Lower lobe of right lung (tissue), 2 donors: ENCODE data around the gene DCTPP1. TPM values are rescaled to one million over a fixed set of nuclear protein-coding genes. Genes with fewer than 3 reads are reported as not detected.

Experiments used
- ATAC-seq, 2 donors: fragments of 200-7000 bp; cut with Tn5 transposase; one replicate each; pipeline ENCODE4 v1.9.1; 2020 to 2022; ENCODE audit warnings: mild to moderate bottlenecking in 2 of 2, moderate library complexity in 2 of 2
- DNase-seq: peaks from one replicate; pipeline ENCODE4 v3.0.0-alpha.2; 2020
- H3K27ac ChIP-seq: fragments of 200-600 bp; one replicate; pipeline ENCODE4 v1.8.0; 2022
- H3K27me3 ChIP-seq: fragments of 200-600 bp; one replicate; pipeline ENCODE4 v1.8.0; 2022; ENCODE audit warnings: low read depth
- H3K36me3 ChIP-seq: fragments of 200-600 bp; one replicate; pipeline ENCODE4 v1.8.0; 2022; ENCODE audit warnings: mild to moderate bottlenecking
- H3K4me1 ChIP-seq: fragments of 200-600 bp; one replicate; pipeline ENCODE4 v1.8.0; 2022
- H3K4me3 ChIP-seq: fragments of 200-600 bp; one replicate; pipeline ENCODE4 v1.8.0; 2022; ENCODE audit warnings: mild to moderate bottlenecking
- H3K9me3 ChIP-seq: fragments of 200-600 bp; one replicate; pipeline ENCODE4 v1.8.0; 2022
- intact Hi-C: fragments of 100-400 bp; cut with DNase I; formaldehyde crosslinking; loops from one replicate; pipeline ENCODE4 v1.11.0; 2022
- total RNA-seq: library from RNA; stranded (reverse); fragmentation: NEBNext Ultra II Directional; extraction: Animal tissue kit (Norgen Biotek cat#: 25700); gene quantifications from one replicate; pipeline ENCODE4 v1.2.1, GENCODE V29; 2021
- TF ChIP-seq, protein P1 (sequence below): fragments of 200-600 bp; IDR thresholded peaks from one replicate; pipeline ENCODE4 v1.8.0; 2022; ENCODE audit warnings: antibody characterized with exemption, mild to moderate bottlenecking
- donor health status: DM: no; HTN: yes; CAD: no; lungs with severe emphysema.

The DCTPP1 gene
- total RNA-seq, 1 donor from 2014 or later, result 19.1 TPM

DNA sequence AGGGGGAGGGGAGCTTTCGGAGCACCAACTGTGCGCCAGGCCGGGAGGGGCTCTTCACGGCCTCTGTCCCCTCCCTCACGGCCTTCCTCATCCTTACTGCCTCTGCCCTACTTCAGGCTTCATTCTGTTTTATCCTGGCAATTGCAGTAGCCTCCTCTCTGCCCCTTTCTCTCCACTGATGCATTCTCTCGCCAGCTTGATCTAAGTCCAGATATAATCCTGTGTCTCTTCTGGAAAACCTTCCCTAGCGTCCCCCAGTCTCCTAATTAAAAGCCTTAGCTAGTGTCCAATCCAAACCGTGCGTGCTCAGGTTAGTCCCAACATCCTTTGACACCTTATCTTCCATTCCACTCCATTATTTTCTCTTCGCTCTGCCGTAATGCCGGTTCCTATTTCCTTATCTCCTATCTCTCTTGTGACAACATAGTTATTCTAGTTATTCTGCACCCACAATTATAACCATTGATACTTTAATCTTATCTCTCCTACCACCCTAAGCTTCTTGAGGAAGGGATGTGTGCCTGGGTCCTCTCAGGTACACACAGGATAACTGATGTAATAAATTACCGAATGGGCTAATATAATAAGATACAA lies 33.7 kb downstream of the DCTPP1 start:
- ATAC-seq (no peak), DNase-seq (no peak)
- Histone ChIP-seq H3K4me1 (peaks cover 43% of the 10 kb centered on the region), H3K27me3 (no peaks in the 10 kb centered on the region), H3K4me3 (peak overlapping the region; percentile 91), H3K27ac (peak overlapping the region; percentile 80), H3K9me3 (no peaks in the 10 kb centered on the region), H3K36me3 (peaks cover 18% of the 10 kb centered on the region)
- TF ChIP-seq, protein P1, sequence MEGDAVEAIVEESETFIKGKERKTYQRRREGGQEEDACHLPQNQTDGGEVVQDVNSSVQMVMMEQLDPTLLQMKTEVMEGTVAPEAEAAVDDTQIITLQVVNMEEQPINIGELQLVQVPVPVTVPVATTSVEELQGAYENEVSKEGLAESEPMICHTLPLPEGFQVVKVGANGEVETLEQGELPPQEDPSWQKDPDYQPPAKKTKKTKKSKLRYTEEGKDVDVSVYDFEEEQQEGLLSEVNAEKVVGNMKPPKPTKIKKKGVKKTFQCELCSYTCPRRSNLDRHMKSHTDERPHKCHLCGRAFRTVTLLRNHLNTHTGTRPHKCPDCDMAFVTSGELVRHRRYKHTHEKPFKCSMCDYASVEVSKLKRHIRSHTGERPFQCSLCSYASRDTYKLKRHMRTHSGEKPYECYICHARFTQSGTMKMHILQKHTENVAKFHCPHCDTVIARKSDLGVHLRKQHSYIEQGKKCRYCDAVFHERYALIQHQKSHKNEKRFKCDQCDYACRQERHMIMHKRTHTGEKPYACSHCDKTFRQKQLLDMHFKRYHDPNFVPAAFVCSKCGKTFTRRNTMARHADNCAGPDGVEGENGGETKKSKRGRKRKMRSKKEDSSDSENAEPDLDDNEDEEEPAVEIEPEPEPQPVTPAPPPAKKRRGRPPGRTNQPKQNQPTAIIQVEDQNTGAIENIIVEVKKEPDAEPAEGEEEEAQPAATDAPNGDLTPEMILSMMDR, result no peak
- intact Hi-C loops, result no loop called here

GRCh38 chr16:30395155-30395991 lies 34.5 kb downstream of the DCTPP1 start, which contains the start of gene ZNF48:
Gene ZNF48, plus strand, starts transcription at chr16:30395420. Its CDS starts 375 bp downstream, at chr16:30395795.
- Histone ChIP-seq H3K4me1 (peaks cover 40% of the 10 kb centered on the region), H3K36me3 (peaks cover 18% of the 10 kb centered on the region), H3K4me3 (peak within 1 kb of the TSS; percentile 91), H3K27ac (peak within 1 kb of the TSS; percentile 80), H3K9me3 (no peaks in the 10 kb centered on the region), H3K27me3 (no peaks in the 10 kb centered on the region)
- peak; percentile 97 for ATAC-seq
- TF ChIP-seq, protein P1, result peak; percentile 15
- intact Hi-C loops, result no loop called here
- peak; percentile 92 for DNase-seq

- TF ChIP-seq, protein P1, result no peak
- Histone ChIP-seq H3K27ac (peak overlapping the region; percentile 80), H3K9me3 (no peaks in the 10 kb centered on the region), H3K4me1 (peaks cover 34% of the 10 kb centered on the region), H3K36me3 (peaks cover 18% of the 10 kb centered on the region), H3K27me3 (no peaks in the 10 kb centered on the region), H3K4me3 (peak overlapping the region; percentile 91)
- DNase-seq (no peak), ATAC-seq (peak; percentile 7 to 25)
- intact Hi-C loops, result no loop called here
Observed at GRCh38 chr16:30394592-30395154, 35.2 kb downstream of the DCTPP1 start.

GRCh38 chr16:30383521-30383920 lies 46.3 kb downstream of the DCTPP1 start:
- DNase-seq (no peak), ATAC-seq (no peak)
- Histone ChIP-seq H3K27me3 (no peaks in the 10 kb centered on the region), H3K36me3 (no peaks in the 10 kb centered on the region), H3K27ac (no peak overlapping the region), H3K9me3 (no peaks in the 10 kb centered on the region), H3K4me3 (no peak overlapping the region), H3K4me1 (peaks cover 11% of the 10 kb centered on the region)
- intact Hi-C loops, result no loop called here
- TF ChIP-seq, protein P1, result no peak

GRCh38 chr16:30382111-30382881 lies 47.5 kb downstream of the DCTPP1 start, which contains the start of gene SEPTIN1:
Gene SEPTIN1, minus strand, starts transcription at chr16:30382561. Its CDS starts 19 bp downstream, at chr16:30382542.
- DNase-seq, result no peak
- Histone ChIP-seq H3K27ac (peak within 1 kb of the TSS; percentile 38), H3K36me3 (no peaks in the 10 kb centered on the region), H3K4me3 (peak within 1 kb of the TSS; percentile 12), H3K9me3 (no peaks in the 10 kb centered on the region), H3K4me1 (peaks cover 15% of the 10 kb centered on the region), H3K27me3 (no peaks in the 10 kb centered on the region)
- TF ChIP-seq, protein P1, result no peak
- intact Hi-C loops, result no loop called here
- no peak for ATAC-seq
